ENCODE data around the gene HACE1.
"Not testable (repeated sequence)": the region's sequence is repeated elsewhere in the genome, so short reads cannot be mapped to it uniquely, and the experiment has no call there.

Gene HACE1

GRCh38 chr6:104829183-104829958 lies 30.3 kb downstream of the HACE1 start:
- DNase-seq (ENCODE audit: low read depth in 2 of 3, low spot score in 2 of 3), result no peak

DNA sequence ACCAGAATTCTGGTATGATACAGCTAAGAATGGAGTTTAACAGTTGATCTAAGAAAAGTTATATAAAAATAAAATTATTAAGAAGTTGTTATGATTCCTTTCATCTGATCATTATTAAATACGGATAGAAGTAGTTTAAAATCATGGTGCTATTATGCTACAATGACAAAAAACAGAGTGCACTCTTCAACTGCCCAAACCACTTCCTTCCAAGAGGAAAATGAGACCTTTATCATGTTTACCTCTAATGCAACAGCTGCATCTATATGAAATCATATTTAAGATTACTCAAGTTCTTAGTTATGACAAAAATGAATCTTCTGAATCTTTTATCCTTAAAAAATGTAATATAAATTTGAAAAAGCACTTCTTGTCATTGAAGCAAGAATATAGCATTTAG lies 31.2 kb downstream of the HACE1 start:
- DNase-seq (ENCODE audit: low read depth in 2 of 3, low spot score in 2 of 3), result no peak

- not testable (repeated sequence) for DNase-seq (ENCODE audit: low read depth in 2 of 3, low spot score in 2 of 3)
Observed at GRCh38 chr6:104820820-104821219, 38.9 kb downstream of the HACE1 start.

DNA sequence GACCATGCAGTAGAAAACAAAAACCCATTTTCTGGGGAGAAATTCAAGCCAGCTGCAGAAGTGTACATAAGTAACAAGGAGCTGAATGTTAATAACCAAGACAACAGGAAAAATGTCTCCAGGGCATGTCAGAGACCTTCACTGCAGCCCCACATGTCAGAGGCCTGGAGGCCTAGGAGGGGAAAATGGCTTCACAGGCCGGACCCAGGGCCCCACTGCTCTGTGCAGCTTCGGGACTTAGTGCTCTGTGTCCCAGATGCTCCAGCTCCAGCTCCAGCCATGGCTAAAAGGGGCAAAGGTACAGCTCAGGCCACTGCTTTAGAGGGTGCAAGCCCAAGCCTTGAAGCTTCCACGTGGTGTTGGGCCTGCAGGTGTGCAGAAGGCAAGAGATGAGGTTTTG lies 43.6 kb downstream of the HACE1 start:
- no peak for DNase-seq (ENCODE audit: low read depth in 2 of 3, low spot score in 2 of 3)

DNA sequence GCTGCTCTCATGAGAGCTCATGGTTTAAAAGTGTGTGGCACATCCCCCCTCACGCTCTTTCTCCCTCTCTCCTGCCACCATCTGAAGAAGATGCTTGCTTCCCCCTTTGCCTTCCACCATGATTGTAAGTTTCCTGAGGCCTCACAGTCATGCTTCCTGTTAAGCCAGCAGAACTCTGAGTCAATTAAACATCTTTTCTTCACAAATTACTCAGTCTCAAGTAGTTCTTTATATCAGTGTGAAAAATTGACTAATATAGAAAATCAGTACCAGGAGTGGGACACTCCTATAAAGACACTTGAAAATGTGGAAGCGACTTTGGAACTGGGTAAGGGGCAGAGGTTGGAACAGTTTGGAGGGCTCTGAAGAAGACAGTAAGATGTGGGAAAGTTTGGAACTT lies 45.0 kb downstream of the HACE1 start:
- DNase-seq (ENCODE audit: low read depth in 2 of 3, low spot score in 2 of 3), result no peak

DNA sequence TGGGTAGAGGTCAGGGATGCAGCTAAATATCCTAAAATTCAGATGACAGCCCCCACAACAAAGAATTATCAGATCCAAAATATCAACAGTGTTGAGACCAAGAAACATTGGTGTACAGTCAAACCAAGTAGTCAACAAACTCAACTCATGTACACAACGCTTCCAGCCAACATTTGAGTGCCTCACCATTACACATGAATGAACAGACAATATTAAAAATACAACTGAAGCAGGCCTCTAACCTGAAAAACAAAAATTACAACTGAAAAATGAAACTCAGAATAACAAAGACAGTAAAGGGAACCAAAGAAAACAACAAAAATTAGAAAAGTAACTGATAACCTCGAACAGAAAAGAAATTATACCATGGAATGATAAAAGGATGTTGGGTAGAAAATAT lies 46.2 kb downstream of the HACE1 start:
- DNase-seq (ENCODE audit: low read depth in 2 of 3, low spot score in 2 of 3), result no peak

DNA sequence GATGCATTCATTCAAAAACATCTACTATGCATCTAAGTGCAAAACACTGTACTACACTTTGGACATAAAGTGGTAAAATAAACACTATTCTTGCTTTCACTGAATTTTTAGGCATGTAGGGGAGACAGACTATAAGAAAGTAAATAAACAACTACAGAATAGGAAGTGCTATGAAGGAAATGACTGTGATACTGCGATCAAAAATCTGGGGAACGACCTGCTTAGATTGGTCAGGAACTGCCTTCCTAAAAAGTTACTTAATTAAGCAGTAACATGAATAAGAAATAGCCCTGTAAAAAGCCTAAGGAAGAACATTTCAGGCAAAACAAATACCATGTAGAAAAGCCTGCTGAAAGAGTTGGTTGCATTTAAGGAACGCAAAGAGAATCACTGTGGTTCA lies 50.6 kb downstream of the HACE1 start:
- no peak for DNase-seq (ENCODE audit: low read depth in 2 of 3, low spot score in 2 of 3)

DNA sequence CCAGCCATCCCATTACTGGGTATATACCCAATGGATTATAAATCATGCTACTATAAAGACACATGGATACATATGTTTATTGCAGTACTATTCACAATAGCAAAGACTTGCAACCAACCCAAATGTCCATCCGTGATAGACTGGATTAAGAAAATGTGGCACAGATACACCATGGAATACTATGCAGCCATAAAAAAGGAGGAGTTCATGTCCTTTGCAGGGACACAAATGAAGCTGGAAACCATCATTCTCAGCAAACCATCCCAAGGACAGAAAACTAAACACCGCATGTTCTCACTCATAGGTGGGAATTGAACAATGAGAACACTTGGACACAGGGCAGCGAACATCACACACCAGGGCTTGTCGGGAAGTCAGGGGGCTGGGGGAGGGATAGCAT lies 54.4 kb downstream of the HACE1 start:
- not testable (repeated sequence) for DNase-seq (ENCODE audit: low read depth in 2 of 3, low spot score in 2 of 3)

- no peak for DNase-seq (ENCODE audit: low read depth in 2 of 3, low spot score in 2 of 3)
Observed at GRCh38 chr6:104799134-104799657, 60.5 kb downstream of the HACE1 start.

- no peak for DNase-seq (ENCODE audit: low read depth in 2 of 3, low spot score in 2 of 3)
Observed at GRCh38 chr6:104796031-104796785, 63.5 kb downstream of the HACE1 start.

DNA sequence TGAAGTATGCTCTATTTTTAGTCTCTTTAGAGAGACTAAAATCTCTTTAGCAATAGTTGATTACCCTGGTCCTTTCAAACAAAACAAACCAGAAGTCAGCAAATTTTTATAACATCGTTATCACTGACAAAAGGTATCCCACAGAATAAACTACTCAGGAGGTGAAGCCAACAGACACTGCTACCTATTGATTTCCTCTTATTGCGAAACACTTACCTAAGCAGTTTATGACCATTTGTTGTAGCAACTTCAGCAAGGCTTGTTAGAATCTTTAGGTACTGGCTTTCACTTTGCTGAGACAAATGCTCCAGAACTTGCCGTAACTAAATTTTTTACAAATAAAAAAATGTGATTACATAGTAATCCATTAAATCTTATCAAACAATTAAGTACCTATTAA lies 64.4 kb downstream of the HACE1 start:
- no peak for DNase-seq (ENCODE audit: low read depth in 2 of 3, low spot score in 2 of 3)

- no peak for DNase-seq (ENCODE audit: low read depth in 2 of 3, low spot score in 2 of 3)
Observed at GRCh38 chr6:104789770-104790190, 69.9 kb downstream of the HACE1 start.

DNA sequence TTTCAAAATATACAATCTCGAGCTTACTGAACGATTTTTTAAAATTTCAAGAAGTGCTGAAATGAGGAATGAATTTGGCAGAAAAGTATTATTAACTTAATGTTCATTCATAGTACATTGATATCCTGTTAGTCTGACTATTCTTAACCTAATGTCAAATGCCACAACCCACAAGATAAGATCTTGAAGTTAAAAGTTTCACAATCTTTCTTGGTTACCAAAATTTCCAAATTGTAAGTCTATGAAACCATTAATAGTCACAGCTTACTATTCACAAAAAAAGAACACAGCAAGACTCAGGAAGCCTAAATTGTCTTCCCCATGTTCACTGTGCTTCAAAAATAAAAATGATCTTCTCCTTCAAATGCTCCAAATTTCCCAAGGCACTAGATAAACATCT lies 71.3 kb downstream of the HACE1 start:
- no peak for DNase-seq (ENCODE audit: low read depth in 2 of 3, low spot score in 2 of 3)

DNA sequence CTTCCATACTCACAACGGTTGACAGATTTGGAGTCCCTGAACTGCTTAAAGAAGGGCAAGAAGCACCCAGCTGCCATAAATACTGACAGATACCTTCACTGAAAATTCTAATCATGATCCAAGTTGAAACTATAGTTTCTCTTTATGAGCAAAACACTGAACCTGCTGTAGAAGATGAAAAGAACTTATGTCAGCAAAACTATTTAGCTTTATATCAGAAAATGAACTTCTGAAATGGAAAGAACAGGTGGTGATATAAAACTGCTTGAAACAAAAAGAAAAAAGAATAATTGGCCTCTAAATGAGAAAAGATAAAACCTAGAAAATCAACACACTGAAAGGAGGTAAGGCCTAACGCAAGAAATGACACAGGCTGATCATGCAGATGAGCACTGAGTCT lies 72.4 kb downstream of the HACE1 start:
- no peak for DNase-seq (ENCODE audit: low read depth in 2 of 3, low spot score in 2 of 3)

GRCh38 chr6:104784884-104785283 lies 74.8 kb downstream of the HACE1 start:
- no peak for DNase-seq (ENCODE audit: low read depth in 2 of 3, low spot score in 2 of 3)

- DNase-seq (ENCODE audit: low read depth in 2 of 3, low spot score in 2 of 3), result no peak
Observed at GRCh38 chr6:104771258-104771832, 88.4 kb downstream of the HACE1 start.

DNA sequence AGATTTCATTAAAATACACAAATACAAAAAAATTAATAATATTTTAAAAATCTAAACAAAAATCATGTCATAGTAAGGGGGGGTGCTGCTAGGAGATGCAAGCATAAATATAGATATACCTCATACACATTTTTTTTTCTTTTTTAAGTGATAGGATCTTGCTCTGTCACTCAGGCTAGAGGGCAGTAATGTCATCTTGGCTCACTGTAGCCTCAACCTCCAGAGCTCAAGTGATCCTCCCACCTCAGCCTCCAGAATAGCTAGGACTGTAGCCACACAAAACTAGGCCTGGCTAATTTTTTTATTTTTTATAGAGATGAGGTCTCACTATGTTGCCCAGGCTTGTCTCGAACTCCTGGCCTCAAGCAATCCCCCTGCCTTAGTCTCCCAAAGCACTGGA lies 90.8 kb downstream of the HACE1 start:
- DNase-seq (ENCODE audit: low read depth in 2 of 3, low spot score in 2 of 3), result no peak

DNA sequence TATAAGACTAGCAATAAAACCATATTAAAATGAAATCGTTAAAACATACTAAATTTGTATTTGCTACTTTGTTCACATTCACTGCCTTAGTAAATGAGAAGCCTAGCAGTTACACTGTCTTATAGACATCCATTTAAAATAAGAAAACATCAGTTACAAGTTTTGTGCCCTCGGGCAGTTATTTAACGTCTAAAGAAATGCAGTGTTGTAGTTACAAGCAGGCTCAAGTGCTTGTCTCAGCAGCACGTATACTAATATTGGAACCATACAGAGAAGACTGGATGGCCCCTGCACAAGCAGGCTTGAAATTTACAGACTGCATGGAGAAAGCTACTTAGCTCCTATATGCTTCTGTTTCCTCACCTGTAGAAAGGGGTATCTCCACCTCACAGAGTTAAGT lies 93.1 kb downstream of the HACE1 start:
- no peak for DNase-seq (ENCODE audit: low read depth in 2 of 3, low spot score in 2 of 3)

DNA sequence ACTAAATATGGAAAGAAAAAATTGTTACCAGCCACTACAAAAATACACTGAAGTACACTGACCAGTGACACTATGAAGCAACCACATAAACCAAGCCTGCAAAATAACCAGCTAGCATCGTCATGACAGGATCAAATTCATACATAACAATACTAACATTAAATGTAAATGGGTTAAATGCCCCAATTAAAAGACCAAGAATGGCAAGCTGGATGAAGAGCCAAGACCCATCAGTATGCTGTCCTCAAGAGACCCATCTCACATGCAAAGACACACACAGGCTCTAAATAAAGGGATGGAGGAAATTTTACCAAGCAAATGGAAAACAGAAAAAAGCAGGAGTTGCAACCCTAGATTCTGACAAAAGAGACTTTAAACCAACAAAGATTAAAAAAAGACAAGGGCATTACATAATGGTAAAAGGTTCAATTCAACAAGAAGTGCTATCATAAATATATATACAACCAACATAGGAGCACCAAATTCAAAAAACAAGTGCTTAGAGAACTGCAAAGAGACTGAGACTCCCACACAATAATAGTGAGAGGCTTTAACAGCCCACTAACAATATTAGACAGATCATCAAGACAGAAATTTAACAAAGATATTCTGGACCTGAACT lies 104.8 kb downstream of the HACE1 start:
- no peak for DNase-seq (ENCODE audit: low read depth in 2 of 3, low spot score in 2 of 3)

DNA sequence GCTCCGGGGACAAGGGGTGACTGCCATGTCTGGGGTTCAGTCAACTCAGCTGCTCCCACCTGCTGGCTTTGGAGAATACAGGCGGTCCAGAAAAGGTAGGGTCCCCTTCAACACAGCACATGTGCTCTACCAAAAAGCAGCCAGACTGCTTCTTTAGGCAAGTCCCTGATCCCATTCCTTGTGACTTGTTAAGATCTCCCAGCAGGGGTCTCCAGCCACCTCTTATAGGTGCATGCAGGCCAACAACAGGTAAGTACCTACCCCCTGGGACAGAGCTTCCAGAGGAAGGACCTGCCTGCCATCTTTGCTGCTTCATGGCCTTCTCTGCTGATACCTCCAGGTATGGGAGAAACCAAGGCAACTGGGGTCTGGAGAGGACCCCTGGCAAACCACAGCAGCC lies 106.5 kb downstream of the HACE1 start:
- no peak for DNase-seq (ENCODE audit: low read depth in 2 of 3, low spot score in 2 of 3)

- no peak for DNase-seq (ENCODE audit: low read depth in 2 of 3, low spot score in 2 of 3)
Observed at GRCh38 chr6:104750449-104750848, 109.3 kb downstream of the HACE1 start.

DNA sequence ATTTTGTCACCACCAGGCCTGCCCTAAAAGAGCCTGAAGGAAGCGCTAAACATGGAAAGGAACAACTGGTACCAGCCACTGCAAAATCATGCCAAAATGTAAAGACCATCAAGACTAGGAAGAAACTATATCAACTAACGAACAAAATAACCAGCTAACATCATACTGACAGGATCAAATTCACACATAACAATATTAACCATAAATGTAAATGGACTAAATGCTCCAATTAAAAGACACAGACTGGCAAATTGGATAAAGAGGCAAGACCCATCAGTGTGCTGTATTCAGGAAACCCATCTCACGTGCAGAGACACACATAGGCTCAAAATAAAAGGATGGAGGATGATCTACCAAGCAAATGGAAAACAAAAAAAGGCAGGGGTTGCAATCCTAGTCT lies 120.6 kb downstream of the HACE1 start:
- not testable (repeated sequence) for DNase-seq (ENCODE audit: low read depth in 2 of 3, low spot score in 2 of 3)

Measured in activated CD8-positive, alpha-beta memory T cell treated with anti-CD3 and anti-CD28 coated beads for 48 hours (primary cell).